ENCODE results near the gene PTPN5.
"Not testable (repeated sequence)": the region's sequence is repeated elsewhere in the genome, so short reads cannot be mapped to it uniquely, and the experiment has no call there.

Gene PTPN5

GRCh38 chr11:18709414-18709813, 82.2 kb downstream of the PTPN5 start:
- DNase-seq (ENCODE audit: low read depth in 3 of 3): no peak

DNA sequence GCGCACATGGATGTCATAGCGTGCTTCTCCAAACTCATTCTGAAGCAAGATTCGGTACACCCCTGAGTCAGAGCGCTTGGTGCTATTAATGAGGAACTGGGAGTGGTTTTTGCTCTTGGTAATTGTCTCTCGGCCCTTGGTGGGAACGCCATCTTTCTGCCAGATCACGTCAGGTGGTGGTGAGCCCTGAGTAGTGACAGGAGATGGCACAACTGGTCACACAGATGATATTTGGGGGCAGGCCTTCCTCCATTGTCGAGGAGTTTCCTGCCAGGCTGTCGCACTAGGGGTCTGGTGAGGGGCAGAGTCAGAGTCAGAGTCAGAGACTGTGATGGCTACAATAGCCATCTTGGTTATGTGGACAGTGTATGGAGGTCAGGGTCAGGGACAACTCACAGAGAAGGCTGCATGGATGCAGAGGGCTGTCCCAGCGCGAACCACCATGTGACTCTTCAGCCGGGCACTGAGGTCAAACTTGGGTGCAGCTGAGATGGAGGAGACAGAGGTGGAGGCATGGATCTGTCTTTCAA, 83.7 kb downstream of the PTPN5 start:
- DNase-seq (ENCODE audit: low read depth in 3 of 3): no peak

GRCh38 chr11:18706330-18707243, 85.0 kb downstream of the PTPN5 start:
- peak in 1 of 3 experiments; percentile 19 for DNase-seq (ENCODE audit: low read depth in 3 of 3)

- DNase-seq (ENCODE audit: low read depth in 3 of 3): peak in 1 of 3 experiments; percentile 9
Measured at GRCh38 chr11:18705651-18706281, 85.8 kb downstream of the PTPN5 start.

- no peak for DNase-seq (ENCODE audit: low read depth in 3 of 3)
Measured at GRCh38 chr11:18704698-18705097, 86.9 kb downstream of the PTPN5 start.

DNA sequence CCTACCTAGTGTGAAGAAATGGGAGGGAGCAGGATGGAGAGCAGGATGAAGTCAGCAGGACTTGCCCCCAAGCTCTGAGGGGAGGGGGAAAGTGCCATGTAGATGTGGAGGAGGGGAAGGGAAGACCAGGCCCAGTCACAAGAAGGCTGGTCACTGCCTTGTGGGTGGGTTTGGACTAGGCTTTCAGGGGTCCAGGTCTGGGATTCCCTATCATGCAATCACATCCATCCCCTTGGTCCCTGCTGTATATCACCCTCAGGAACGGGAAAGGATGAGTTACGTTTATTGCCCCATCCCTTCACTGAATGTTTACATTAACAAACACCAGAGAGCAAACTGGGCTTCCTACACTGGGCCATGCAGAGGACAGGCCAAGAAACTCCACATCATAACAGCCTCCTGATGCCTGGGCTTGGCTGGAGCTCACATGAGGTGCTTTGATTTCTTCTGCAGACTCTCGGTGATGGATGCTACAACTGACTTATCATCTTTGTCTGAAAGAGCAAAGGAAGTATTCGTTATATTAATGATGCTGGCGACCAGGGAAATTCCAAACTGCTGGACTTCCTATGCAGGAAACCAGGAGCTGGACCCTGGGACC, 87.5 kb downstream of the PTPN5 start:
- no peak for DNase-seq (ENCODE audit: low read depth in 3 of 3)

- DNase-seq (ENCODE audit: low read depth in 3 of 3): no peak
Measured at GRCh38 chr11:18703001-18703763, 88.4 kb downstream of the PTPN5 start.

GRCh38 chr11:18701614-18702216, 89.9 kb downstream of the PTPN5 start:
- no peak for DNase-seq (ENCODE audit: low read depth in 3 of 3)

DNA sequence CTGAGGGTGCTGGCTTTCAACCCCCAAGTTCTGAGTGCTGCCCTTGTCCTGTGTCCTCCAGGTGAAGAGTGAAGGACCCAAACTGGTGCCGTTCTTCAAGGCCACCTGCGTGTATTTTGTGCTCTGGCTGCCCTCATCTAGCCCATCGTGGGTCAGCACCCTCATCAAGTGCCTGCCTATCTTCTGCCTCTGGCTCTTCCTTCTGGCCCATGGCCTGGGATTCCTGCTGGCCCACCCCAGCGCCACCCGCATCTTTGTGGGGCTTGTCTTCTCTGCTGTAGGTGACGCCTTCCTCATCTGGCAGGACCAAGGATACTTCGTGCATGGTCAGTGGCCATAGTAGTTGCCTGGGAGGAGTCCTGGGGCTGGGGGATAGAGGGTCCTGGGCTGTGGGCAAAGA, 90.7 kb downstream of the PTPN5 start:
- no peak for DNase-seq (ENCODE audit: low read depth in 3 of 3)

DNA sequence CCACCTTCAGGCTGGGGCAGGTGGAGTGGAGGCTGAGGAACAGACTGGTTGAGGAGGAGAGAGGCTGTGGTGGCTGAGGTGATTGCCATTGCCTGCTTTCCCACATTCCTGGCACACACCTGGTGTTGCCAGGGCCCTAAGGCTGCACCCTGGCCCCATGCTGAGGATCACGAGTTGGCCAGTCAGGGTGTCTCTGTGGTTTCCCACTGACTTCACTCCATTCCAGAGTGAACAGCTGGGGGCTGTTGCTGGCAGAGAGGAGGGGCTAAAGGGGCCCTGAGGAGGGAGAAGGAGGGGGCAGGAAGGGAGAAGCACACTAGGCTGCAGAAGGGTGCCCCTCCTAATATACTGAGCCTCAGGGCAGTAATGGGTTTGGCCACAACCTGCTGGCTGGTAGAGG, 91.2 kb downstream of the PTPN5 start:
- DNase-seq (ENCODE audit: low read depth in 3 of 3): no peak

DNA sequence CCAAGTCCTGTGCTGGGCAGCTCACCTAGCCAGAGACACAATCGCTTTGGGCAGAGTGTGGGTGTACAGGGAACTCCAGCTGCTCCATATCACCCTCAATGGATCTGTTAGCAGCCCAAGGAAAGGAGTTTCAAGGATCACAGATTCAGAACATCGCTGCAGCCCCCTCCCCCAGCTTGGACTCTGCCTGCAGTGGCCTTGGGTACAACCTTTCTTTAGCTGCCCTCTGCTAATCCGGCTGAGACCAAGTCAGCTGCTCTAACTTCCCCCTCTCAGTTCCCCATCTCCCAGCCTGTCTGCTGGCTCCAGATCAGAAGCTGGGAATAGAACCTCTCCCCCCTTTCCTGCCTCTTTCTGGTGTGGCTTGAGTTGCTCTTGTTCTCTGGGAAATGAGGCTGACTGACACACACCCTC, 91.7 kb downstream of the PTPN5 start:
- no peak for DNase-seq (ENCODE audit: low read depth in 3 of 3)

- DNase-seq (ENCODE audit: low read depth in 3 of 3): no peak
Measured at GRCh38 chr11:18699269-18699596, 92.4 kb downstream of the PTPN5 start.

DNA sequence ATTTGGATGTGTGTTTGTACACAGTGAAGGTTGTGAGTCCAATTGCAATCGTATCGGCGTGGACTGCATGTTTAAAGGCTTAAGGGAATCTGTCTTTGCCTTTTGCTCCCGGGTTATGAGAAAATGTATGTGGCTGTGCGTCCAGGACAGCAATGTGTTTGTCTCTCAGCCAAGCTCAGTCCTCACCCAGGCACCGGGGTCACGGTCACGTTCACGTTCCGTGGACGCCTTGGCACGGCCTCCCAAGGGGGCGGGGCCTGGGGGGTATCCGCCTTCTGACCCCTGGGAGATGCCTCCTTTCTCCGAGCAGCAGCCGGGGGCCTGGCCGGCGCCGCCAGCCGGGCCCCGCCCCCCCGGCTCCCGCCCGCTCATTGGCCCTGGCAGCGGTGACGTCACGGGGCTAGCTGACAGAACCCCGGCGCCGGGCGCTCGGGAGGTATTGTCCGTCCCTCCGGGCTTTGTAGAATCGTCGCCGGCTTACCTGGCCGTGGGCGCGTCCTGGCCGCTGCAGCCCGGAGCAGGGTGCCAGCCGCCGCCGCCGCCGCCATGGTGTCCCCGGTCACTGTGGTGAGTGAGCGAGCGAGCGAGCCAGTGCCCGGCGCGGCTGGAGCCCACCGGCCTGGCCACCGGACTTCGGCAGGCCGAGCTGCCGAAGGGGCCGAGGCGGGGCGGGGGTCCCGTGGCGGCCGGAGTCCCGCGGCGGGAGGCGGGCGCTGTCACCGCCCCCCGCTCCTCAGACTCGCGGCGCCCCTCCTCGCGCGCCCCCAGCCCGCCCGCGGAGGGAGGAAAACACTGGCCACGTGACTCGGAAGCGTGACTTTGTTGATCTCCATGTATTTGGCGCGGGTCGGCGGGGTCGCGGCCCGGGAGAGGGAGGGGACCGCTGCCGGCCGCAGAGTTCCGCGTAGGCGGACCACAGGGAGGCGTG, 93.0 kb downstream of the PTPN5 start, which contains the start of gene TMEM86A:
Gene TMEM86A (plus strand): TSS at position 439 of the 928 bp plus-strand sequence. CDS start 108 bp downstream, at position 547.
- peak; percentile 80 to 84 (median 82) for DNase-seq (ENCODE audit: low read depth in 3 of 3)

GRCh38 chr11:18697576-18697975, 94.0 kb downstream of the PTPN5 start:
- DNase-seq (ENCODE audit: low read depth in 3 of 3): no peak

DNA sequence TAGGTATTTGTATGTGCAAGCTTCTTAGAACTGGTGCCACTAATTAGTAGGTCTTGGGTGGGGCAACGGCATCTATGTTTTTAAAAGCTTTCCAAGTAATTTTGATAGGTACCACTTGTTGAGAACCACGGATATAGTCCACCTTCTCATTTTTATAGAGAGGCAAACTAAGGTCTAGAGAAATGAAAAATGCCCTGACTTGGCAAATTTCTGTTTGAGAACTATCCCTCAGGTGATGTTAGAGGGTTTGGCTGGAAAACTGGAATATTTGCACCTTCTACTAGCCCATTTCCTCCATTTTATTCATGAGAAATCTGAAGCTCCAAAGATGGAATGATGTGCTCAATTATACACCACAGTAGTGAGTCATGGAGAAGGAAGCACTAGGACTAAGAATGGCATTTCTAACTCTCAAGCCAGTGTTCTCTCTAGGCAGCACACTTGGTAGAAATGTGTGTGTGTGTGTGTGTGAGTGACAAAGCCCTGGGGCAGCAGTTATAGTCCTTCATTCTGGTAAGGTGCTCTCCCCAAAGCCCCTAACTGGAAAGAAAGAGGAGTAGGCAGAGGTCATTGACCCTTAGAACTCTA, 94.9 kb downstream of the PTPN5 start:
- DNase-seq (ENCODE audit: low read depth in 3 of 3): no peak

- no peak for DNase-seq (ENCODE audit: low read depth in 3 of 3)
Measured at GRCh38 chr11:18692941-18693760, 98.4 kb downstream of the PTPN5 start.

DNA sequence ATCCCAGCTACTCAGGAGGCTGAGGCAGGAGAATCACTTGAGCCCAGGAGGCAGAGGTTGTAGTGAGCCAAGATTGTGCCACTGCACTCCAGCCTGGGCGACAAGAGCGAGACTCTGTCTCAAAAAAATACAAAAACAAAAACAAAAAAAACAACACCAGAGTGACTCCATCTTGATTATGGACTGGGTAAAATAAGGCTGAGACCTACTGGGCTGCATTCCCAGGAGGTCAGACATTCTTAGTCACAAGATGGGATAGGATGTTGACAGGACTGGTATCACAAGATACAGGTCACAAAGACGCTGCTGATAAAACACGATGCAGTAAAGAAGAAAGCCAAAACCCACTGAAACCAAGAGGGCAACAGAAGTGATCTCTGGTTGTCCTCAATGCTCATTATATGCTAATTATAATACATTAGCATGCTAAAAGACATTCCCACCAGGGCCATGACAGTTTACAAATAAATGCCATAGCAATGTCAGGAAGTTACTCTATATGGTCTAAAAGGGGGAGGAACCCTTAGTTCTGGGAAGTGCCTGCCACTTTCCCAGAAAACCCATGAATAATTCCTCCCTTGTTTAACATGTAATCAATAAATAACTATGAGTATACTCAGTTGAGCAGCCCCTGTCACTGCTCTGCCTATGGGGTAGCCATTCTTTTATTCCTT, 100.0 kb downstream of the PTPN5 start:
- DNase-seq (ENCODE audit: low read depth in 3 of 3): not testable (repeated sequence)

GRCh38 chr11:18684267-18684666, 107.3 kb downstream of the PTPN5 start:
- DNase-seq (ENCODE audit: low read depth in 3 of 3): no peak
